GM19035 (cell line): Measurements from ENCODE around the gene SHPK.

ENCODE experiments used
- ATAC-seq: cut with Tn5 transposase; IDR thresholded peaks from one replicate; pipeline ENCODE4 v1.9.1; 2021; ENCODE audit not compliant: unreplicated experiment

Gene SHPK

DNA sequence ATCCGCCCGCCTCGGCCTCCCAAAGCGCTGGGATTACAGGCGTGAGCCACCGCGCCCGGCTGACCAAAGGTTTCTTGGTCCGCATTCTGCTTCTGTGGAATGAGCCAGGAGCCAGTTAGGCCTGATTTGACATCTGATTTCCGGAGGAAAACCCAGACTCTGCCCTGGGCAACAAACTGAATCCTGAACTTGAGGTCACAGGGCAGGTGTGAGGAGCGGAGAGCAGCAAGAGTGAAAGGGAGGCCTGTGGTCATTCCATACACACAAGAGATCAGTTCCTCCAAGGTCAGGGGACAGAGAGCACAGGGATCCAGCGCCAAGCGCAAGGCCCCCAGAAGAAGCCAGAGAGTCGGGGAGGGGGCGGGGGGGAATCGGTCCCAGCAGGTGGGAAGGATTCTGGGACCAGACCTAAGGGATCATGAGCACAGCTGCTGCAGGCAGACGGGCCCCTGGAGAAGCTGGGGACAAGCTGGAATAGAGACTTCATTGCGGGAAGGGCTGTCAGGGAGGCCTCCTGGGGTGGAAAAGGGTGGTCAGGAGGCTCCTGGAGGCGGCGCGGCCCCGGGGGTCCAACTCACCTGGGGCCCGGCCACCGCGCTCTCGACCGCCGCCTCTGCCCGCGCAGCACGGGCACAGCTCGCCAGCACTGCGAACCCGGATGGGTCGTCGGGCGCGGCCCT lies 436 bp downstream of the SHPK start:
- ATAC-seq: no peak

- ATAC-seq: no peak
Observed at GRCh38 chr17:3632287-3632686, 3.8 kb downstream of the SHPK start.

DNA sequence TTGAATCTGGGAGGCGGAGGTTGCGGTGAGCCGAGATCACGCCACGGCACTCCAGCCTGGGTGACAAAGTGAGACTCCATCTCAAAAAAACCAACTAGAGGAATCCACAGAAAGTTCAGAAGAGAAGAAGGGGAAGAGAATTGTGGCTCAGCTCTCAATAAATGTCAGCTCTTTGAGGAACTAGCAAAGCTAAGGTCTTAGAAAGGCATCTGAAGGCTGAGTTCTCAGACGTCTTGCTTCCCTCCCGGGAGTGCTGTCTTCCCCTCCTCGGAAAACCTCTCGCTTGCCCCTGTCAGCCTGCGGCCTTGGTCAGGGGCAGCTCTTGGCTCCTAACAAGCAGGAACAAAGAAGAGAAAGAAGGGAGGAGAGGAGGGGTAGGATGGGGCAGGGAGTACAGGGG lies 5.3 kb downstream of the SHPK start:
- ATAC-seq: no peak

DNA sequence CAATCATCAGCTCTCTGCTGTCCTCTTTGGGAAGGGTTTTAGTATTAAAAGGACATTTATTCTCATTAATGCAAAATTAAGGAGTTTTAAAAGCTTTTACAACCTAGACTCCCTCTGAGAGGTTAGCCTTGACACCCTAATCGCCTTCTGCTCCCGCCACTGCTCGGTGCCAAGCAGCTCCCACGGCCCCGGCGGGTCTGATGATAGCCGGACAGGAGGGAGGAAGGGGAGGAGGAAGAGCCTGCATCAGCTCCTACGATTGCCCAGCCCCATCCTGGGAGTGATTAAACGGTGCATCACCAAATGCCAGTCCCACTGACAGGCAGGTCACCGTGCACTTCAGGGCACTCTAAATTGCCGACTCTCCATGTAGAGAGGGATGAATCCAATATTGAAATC lies 8.3 kb downstream of the SHPK start:
- no peak for ATAC-seq

- ATAC-seq: no peak
Observed at GRCh38 chr17:3626831-3627768, 8.9 kb downstream of the SHPK start.

DNA sequence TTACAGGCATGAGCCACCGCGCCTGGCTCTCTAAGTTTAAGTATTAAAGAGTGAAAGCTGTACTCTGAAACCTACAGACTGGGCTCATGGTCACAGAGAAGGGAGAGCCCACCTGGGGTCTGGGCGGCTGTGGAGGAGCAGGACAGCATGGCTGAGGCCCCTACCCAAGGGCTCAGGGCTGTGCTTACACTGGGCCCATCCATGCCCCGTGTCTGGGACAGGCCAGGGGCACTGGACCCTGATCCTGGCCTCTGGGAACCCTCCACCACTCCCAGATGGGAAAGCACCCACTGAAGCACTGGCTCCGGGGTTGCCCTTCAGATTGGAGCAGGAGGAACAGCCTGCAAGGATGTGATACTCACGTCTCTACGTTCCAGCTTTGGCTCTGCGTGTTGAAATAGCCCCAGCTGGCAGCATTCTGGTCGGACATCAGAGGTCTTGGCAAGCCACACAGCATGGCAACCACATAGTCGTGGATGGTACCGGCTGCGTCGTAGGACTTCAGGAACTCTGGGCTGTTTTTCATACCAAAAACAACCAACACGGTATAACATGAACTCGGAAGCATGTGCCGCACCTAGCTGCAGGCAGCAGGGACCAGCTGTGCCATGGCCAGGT lies 13.0 kb downstream of the SHPK start:
- no peak for ATAC-seq

DNA sequence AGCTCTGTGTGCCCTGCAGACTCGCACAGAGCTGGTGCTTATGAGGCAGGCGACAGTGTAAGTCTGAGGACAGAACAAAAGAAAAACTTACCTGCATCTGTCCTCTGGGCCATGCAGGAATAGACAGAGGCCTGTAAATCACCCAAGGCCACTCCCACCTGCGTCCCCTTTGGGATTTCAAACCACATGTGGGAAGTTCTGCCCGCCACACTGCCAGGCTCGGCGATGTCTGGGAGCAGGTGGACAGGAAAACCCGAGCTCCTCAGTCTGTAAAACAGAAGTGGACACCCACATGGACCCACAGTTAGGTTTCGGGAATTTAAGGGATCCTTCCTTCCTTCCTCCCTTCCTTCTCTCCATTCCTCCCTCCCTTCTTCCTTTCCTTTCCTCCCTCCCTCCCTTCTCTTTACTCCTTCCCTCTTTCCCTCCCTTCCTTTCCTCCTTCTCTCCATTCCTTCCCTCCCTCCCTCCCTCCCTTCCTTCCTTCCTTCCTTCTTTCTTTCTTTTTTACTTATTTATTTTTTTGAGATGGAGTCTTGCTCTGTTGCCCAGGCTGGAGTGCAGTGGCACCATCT lies 14.8 kb downstream of the SHPK start:
- ATAC-seq: no peak

- ATAC-seq: no peak
Observed at GRCh38 chr17:3615160-3615870, 20.7 kb downstream of the SHPK start.

- no peak for ATAC-seq
Observed at GRCh38 chr17:3613124-3613523, 22.9 kb downstream of the SHPK start.

GRCh38 chr17:3610523-3610922 lies 25.5 kb downstream of the SHPK start:
- no peak for ATAC-seq

GRCh38 chr17:3609689-3610088 lies 26.4 kb downstream of the SHPK start:
- no peak for ATAC-seq

DNA sequence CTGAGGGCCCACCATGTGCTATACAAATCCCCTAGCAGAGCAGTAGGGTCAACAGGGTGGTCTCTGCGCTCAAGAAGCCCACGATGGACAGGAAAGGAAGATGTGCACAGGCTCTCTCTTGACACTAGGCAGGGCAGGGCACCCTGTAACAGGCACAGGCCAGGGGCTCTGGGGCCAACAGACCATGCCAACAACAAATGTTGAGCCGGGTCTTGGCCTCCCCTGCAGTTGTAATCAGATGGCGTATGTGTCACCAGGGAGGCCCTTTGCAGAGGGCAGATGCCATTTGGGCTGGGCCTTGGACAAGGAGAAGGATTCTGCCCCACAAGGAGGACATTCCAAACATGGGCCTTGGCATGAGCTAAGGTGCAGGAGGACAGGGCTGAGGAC lies 32.2 kb downstream of the SHPK start:
- ATAC-seq: no peak

DNA sequence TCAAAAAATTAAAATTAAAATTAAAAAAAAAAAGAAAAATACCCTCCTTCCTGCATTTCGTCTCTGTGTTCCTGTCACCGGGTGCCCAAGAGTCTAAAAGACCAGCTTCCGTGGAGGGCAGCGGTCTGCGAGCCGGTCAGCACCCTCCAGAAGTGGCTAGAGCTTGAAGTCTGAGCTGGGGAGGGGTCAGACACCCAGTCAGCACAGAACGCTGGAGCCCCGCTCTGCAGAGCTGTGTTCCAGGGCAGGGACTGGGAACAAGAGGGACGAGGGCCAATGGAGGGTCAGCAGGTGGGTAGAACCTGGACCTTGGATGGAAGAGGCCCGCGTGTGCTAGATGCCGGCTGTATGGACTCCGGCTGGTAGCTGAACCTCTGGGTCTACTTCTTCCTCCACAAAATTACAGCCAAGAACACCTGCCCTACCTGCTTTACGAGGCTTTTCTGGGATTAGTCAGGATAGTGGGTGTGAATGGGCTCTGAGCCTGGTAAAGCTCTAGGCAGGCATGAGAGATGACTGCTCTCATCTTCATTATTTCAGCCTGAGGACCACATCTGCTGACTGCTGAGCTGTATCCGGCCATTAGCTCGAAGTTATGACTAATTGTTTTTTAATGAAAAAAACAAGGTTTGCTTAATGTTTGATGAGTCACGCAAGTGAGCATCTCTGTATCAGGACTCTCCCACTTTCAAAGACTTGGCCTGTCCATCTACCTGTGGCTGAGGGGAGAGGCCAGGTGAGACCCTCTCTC lies 32.8 kb downstream of the SHPK start:
- ATAC-seq: no peak

GRCh38 chr17:3602499-3602898 lies 33.6 kb downstream of the SHPK start:
- no peak for ATAC-seq

DNA sequence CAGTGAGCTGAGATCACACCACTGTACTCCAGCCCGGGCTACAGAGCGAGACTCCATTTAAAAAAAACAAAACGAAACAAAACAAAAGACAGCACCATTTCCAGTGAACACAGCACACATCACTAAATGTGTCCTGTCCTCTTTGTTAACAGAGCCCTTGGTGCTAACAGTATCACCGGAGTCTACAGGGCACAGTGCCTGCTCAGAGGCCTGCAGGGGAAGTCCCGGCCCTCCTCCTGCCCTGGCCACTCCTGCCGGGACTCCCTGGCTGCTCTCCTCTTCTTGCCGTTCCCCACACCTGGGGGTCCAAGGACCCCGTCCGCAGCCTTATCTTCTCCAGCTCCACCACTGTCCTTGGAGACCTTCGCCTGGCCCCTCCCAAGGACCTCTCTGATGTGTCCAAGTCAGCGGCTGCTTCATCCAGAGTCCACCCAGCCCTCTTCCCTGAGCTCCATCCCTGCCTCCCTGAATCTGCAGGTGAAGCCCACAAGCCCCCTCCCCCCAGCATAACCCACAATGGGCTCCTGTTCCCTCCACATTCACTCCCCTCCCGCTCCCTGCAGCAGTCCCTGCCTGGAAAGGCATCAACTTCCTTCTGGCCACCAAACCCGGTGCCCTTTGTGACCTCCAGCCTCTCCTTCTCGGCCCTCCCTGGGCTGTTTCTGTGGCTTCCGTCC lies 35.4 kb downstream of the SHPK start:
- no peak for ATAC-seq

GRCh38 chr17:3598078-3598477 lies 38.0 kb downstream of the SHPK start:
- ATAC-seq: no peak

DNA sequence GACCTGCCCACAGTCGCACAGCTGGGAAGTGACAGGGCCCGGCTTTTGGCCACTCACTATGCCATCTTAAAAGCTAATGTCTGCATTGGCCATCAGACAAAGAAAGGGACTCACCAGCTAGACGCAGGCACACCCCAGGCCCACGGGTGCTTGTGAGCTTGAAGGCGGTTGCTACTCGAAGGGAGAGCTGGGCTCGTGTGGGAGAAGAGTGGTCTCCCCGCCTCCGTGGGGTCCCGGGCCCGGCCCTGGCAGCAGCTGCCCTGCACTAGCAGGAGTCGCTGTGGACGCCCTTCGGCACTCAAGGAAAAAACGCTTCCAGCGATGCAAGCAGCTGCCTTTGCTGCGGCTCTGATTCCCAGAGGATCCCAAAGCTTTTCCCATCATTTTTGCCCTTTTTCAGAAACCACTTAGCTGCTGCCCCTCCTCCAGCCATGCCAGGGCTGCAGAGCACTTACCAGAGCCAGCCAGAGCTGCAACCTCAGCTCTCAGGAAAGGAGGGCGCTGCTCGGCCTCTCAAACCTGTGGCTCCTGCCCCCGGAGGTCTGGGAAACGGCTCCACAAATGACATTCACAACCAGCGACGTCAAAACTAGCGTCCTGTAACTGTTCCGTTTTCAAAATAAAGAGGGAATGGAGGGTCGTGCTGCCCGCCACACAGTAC lies 39.1 kb downstream of the SHPK start:
- ATAC-seq: no peak

DNA sequence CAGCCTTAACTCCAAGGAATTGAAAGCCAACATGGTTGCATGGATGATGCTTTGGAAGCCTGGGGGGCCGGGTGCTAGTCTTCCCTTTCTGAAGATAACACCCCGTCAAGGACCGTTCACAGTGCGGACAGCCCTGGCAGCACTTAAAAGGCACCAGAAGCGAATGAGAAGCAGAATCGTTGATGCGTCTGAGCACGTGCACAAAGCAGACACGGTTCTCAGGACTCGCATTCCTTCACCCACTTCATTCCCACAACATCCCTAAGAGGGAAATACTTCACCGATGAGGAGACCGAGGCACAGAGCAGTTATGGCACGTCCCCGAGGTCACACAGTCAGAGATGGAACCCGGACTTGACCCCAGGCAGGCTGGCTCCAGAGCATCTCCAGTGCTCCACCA lies 41.1 kb downstream of the SHPK start:
- no peak for ATAC-seq
